ENCODE results near the gene CD44.
A peak's percentile ranks its signal among the peaks of the same experiment; 100 is the strongest.

The CD44 gene

GRCh38 chr11:35265755-35266454, 126.9 kb downstream of the CD44 start:
- Histone ChIP-seq H3K79me2 (ENCODE audit: low read length) (no peaks in the 10 kb centered on the region), H3K9me3 (ENCODE audit: insufficient read depth, low read length) (no peaks in the 10 kb centered on the region), H3K4me3 (ENCODE audit: low read length) (no peak overlapping the region), H3K27me3 (ENCODE audit: low read depth, low read length) (peaks cover 7% of the 10 kb centered on the region), H3K9ac (ENCODE audit: low read length) (no peak overlapping the region), H2AFZ (ENCODE audit: low read depth, low read length) (no peak overlapping the region), H3K27ac (ENCODE audit: low read length) (no peak overlapping the region), H3K4me2 (ENCODE audit: low read length) (0 out of 2 replicates have a peak overlapping the region, but pooled peaks have one; percentile 3), H4K20me1 (ENCODE audit: insufficient read depth, low read length) (no peaks in the 10 kb centered on the region), H3K4me1 (ENCODE audit: low read length) (peaks cover 15% of the 10 kb centered on the region), H3K36me3 (replicated peaks; ENCODE audit: low read depth, low read length) (no peaks in the 10 kb centered on the region)
- no peak for TF ChIP-seq EZH2phosphoT487 (IDR thresholded peaks at IDR 0.05; ENCODE audit: low read depth)
- TF ChIP-seq, protein P1, sequence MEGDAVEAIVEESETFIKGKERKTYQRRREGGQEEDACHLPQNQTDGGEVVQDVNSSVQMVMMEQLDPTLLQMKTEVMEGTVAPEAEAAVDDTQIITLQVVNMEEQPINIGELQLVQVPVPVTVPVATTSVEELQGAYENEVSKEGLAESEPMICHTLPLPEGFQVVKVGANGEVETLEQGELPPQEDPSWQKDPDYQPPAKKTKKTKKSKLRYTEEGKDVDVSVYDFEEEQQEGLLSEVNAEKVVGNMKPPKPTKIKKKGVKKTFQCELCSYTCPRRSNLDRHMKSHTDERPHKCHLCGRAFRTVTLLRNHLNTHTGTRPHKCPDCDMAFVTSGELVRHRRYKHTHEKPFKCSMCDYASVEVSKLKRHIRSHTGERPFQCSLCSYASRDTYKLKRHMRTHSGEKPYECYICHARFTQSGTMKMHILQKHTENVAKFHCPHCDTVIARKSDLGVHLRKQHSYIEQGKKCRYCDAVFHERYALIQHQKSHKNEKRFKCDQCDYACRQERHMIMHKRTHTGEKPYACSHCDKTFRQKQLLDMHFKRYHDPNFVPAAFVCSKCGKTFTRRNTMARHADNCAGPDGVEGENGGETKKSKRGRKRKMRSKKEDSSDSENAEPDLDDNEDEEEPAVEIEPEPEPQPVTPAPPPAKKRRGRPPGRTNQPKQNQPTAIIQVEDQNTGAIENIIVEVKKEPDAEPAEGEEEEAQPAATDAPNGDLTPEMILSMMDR (IDR thresholded peaks at IDR 0.05; ENCODE audit: low read depth, low read length), result no peak

DNA sequence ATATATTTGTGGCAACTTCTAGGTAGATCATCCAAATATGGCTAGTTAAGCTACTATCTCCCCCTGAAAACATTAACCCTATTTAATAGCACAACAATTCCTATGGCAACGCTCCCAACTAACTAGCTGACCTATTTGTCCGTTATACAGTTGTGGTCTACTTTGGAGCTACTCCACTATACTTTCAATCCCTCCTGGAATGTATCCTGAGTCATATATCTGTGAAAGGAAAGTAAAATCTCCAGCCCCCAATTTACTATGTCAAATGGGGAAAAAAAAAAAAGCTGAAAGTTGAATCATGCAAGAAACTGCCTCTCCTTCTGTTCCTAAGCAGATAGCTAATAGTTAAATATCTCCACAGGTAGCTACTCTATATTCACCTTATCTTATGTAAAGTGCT, 128.5 kb downstream of the CD44 start:
- H3K27me3 ChIP-seq (ENCODE audit: low read depth, low read length), result no peaks in the 10 kb centered on the region
- no peaks in the 10 kb centered on the region for H3K9me3 ChIP-seq (ENCODE audit: insufficient read depth, low read length)
- no peak overlapping the region for H3K9ac ChIP-seq (ENCODE audit: low read length)
- H4K20me1 ChIP-seq (ENCODE audit: insufficient read depth, low read length), result no peaks in the 10 kb centered on the region
- H2AFZ ChIP-seq (ENCODE audit: low read depth, low read length), result no peak overlapping the region
- no peak for TF ChIP-seq EZH2phosphoT487 (IDR thresholded peaks at IDR 0.05; ENCODE audit: low read depth)
- TF ChIP-seq, protein P1 (IDR thresholded peaks at IDR 0.05; ENCODE audit: low read depth, low read length), result no peak
- peaks cover 25% of the 10 kb centered on the region for H3K4me1 ChIP-seq (ENCODE audit: low read length)
- H3K79me2 ChIP-seq (ENCODE audit: low read length), result no peaks in the 10 kb centered on the region
- H3K4me3 ChIP-seq (ENCODE audit: low read length), result no peak overlapping the region
- no peak overlapping the region for H3K4me2 ChIP-seq (ENCODE audit: low read length)
- no peak overlapping the region for H3K27ac ChIP-seq (ENCODE audit: low read length)
- H3K36me3 ChIP-seq (replicated peaks; ENCODE audit: low read depth, low read length), result no peaks in the 10 kb centered on the region

DNA sequence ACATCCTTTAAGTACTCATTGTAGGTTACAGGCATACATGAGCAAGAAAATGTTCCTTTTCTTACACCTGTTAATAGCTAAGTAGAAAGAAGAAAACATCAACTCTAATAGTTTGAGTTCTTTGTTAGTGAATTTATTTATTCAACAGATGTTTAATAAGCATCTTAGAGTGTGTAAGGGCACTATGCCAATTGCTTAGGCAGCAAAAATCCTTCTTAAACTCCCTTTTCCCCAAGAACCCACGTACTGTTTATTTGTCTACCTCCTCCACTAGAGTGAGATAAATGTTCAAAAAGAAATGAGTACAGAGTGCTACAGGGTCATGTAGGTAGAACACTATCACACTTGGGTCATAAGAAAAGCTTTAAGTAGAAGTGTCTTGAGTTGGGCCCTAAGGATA, 131.4 kb downstream of the CD44 start:
- no peak overlapping the region for H3K9ac ChIP-seq (ENCODE audit: low read length)
- no peaks in the 10 kb centered on the region for H4K20me1 ChIP-seq (ENCODE audit: insufficient read depth, low read length)
- no peak overlapping the region for H3K4me2 ChIP-seq (ENCODE audit: low read length)
- no peaks in the 10 kb centered on the region for H3K27me3 ChIP-seq (ENCODE audit: low read depth, low read length)
- H3K4me1 ChIP-seq (ENCODE audit: low read length), result peaks cover 31% of the 10 kb centered on the region
- no peaks in the 10 kb centered on the region for H3K79me2 ChIP-seq (ENCODE audit: low read length)
- H2AFZ ChIP-seq (ENCODE audit: low read depth, low read length), result no peak overlapping the region
- no peak overlapping the region for H3K4me3 ChIP-seq (ENCODE audit: low read length)
- H3K27ac ChIP-seq (ENCODE audit: low read length), result no peak overlapping the region
- no peaks in the 10 kb centered on the region for H3K36me3 ChIP-seq (replicated peaks; ENCODE audit: low read depth, low read length)
- TF ChIP-seq, protein P1 (IDR thresholded peaks at IDR 0.05; ENCODE audit: low read depth, low read length), result no peak
- TF ChIP-seq EZH2phosphoT487 (IDR thresholded peaks at IDR 0.05; ENCODE audit: low read depth), result no peak
- H3K9me3 ChIP-seq (ENCODE audit: insufficient read depth, low read length), result no peaks in the 10 kb centered on the region

DNA sequence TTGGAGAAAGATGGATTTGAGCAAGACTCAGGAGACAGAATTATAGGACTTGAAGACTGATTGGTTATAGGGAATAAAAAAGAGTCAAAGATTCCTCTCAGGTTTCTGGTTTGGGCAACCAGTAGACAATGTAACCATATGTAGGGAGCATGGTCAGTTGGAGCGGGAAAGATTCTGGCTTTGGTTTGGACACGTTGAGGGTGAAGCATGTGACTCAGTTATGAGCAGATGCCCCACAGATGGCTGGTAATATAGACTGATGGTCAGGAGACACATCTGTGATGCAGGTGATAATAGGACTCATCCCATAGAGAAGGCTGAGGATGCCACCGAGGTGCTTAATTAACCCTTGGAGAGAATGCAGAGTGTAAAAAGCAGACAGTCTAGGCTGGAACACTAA, 132.1 kb downstream of the CD44 start:
- Histone ChIP-seq H2AFZ (ENCODE audit: low read depth, low read length) (no peak overlapping the region), H3K4me1 (ENCODE audit: low read length) (peaks cover 24% of the 10 kb centered on the region), H3K4me2 (ENCODE audit: low read length) (no peak overlapping the region), H3K27ac (ENCODE audit: low read length) (no peak overlapping the region), H4K20me1 (ENCODE audit: insufficient read depth, low read length) (no peaks in the 10 kb centered on the region), H3K4me3 (ENCODE audit: low read length) (no peak overlapping the region), H3K9me3 (ENCODE audit: insufficient read depth, low read length) (no peaks in the 10 kb centered on the region), H3K79me2 (ENCODE audit: low read length) (no peaks in the 10 kb centered on the region), H3K9ac (ENCODE audit: low read length) (no peak overlapping the region), H3K27me3 (ENCODE audit: low read depth, low read length) (no peaks in the 10 kb centered on the region), H3K36me3 (replicated peaks; ENCODE audit: low read depth, low read length) (no peaks in the 10 kb centered on the region)
- TF ChIP-seq, protein P1 (IDR thresholded peaks at IDR 0.05; ENCODE audit: low read depth, low read length), result no peak
- TF ChIP-seq EZH2phosphoT487 (IDR thresholded peaks at IDR 0.05; ENCODE audit: low read depth), result no peak
